HG02571 (cell line): ENCODE measurements around the gene TMIE.

ENCODE experiments used
- ATAC-seq: cut with Tn5 transposase; IDR thresholded peaks from one replicate; pipeline ENCODE4 v1.9.1; 2021; ENCODE audit warnings: mild to moderate bottlenecking, moderate library complexity; ENCODE audit not compliant: unreplicated experiment

The TMIE gene, protein sequence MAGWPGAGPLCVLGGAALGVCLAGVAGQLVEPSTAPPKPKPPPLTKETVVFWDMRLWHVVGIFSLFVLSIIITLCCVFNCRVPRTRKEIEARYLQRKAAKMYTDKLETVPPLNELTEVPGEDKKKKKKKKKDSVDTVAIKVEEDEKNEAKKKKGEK

DNA sequence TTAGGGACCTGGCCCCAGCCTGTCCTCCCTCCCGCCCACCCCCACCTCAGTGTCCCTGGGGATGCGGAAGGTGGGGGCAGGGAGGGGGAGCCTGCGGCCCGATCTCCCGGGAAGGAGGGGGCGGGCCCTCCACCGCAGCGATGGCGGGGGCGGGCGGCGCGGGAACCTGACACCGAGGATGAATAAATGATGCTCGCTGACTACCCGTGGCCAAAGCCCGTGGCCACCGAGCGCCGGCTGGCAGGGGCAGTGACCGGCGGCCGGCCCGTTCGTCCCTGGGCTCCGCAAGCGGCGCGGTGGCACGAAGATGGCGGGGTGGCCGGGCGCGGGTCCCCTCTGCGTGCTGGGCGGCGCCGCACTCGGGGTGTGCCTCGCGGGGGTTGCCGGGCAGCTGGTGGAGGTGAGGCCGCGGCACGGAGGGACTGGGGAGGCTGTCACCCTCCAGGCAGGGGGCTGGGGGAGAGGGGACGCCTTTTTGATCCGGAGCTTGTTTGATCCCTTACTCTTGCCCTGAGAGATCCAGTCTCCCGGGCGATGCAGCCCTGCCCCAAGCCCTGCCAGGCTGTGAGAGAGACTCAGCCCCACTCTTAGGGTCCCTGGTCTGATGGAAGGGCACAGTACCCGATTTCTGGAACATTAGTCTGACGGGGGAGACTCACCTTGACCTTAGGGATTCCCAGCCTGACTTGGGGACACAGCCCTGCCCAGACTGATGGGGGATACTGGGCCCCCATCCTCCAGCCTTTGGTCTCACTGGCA lies at the start of gene TMIE:
Gene TMIE (plus strand): TSS at position 212 of the 759 bp plus-strand sequence. CDS start 96 bp downstream, at position 308.
- ATAC-seq: no peak

DNA sequence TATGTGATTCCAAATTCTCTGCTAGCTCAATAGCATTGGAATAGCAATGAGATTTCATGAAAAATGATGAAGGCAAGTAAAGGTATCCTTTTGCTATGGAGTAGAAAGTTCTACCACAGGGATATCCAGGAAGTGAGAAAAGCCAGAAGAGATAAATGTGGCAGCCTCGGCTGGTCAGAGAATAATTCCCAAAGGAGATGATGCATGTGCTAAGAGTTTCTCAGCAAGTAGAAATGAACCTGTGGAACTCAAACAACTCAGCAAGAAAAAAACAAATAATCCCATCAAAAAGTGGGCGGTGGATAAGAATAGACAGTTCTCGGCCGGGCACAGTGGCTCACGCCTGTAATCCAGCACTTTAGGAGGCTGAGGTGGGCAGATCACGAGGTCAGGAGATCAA lies 45.9 kb upstream of the TMIE start:
- no peak for ATAC-seq

DNA sequence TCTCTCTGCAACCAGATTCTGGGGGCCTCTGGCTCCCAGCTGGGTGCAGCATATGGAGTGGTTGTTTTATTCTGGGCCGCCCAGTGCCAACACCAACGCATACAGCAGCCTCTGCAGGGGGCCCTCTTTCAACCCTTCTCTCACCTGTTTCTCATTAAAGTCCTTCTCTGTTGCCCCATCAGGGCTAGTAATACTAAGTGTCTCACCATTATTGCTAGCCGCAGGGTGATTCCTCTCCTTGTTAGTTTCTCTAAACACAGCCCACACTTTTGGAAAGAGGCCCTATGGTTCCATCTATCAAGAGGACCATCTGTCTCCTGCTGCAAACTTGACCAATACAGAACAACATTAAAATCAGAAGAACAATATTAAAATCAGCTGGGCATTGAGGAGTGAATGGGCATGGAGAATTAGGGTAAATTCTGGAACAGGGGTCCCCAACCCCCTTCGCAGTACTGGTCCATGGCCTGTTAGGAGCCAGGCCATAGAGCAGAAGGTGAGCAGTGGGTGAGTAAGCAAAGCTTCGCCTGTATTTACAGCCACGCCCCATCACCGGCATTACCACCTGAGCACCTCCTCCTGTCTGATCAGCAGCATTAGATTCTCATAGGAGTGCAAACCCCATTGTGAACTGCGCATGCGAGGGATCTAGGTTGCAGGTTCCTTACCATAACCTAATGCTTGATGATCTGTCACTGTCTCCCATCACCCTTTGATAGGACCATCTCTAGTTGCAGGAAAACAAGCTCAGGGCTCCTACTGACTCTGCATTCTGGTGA lies 44.2 kb upstream of the TMIE start:
- ATAC-seq: no peak

DNA sequence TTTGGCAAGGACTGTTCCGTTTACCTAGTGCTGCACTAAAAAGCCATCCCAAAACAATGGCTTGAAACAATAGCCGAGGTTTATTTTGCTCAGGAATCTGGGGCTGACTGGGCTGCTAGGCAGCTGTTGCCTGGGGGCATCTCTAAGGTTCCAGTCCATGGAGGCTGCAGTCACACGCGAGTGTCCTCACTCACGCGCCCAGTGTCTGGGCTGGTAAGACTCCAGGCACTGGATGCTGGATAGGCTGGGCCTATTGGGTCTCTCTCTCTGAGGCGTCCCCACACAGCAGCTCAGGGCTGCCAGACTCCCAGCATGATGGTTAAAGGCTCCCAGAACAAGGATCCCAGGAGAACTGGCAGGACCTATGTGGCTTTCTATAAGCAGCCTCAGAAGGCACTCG lies 41.9 kb upstream of the TMIE start:
- no peak for ATAC-seq

DNA sequence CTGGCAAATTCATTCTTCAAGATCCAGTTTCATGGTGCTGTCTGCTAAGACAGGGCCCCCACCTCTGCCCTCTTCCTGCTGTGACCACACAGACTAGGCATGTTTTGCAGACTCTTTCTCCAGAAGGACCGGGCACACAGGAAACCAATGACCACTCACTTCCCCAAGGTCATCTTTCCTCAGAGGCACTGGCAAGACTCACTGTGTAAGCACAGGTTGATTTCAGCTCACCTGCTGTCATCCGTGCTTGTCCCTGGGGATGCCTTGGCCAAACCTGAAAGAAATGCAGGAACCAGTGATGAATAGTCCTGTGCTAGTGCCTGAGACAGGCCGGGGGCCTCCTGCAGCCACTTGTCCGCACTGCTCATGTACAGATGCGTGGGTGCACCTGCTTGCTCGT lies 41.2 kb upstream of the TMIE start:
- no peak for ATAC-seq

DNA sequence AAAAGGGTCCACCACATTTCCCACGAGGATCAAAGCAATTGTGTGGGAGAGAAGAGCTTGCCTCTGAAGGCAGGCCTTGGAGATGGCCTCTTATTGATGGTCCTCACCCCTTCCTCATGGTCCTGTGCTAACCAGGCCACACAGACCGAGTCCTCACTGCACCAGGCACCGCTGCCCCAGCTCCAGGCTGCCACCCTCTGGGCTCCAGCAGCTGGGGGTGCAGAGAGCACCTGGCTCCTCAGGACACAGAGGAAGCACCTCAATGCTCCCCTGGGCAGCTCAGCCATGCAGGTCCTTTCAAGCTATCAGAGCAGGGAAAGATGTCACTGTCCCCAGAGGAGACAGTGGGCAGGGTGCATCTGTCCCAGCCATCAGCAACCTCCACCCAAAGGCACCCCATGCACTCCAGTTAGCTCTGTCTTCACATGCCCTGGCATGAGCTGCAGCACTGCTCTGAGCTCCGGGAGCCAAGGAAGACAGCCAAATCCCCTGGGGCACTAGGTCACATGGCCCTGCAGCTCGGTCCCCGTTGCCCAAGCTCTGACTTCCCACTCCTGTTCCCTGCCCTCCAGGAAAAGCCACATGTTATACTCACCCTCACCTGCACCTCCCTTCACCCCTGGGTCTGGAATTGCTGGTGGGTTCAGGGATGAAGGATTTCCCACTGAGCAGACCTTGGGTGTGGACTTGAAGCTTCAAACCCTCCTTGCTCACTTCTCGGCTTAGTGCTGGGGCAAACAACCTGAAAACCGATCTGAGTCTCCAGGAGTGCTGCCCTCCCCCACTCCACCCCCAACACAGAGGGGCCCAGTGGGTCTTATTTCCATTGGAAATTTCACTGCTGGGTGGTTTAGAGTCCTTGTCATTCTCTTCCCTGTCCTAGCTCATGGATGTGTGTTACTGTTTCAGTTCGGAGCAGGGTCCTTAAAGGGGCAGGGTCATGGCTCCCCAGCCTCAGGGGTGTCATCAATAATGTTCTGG lies 40.4 kb upstream of the TMIE start:
- no peak for ATAC-seq

DNA sequence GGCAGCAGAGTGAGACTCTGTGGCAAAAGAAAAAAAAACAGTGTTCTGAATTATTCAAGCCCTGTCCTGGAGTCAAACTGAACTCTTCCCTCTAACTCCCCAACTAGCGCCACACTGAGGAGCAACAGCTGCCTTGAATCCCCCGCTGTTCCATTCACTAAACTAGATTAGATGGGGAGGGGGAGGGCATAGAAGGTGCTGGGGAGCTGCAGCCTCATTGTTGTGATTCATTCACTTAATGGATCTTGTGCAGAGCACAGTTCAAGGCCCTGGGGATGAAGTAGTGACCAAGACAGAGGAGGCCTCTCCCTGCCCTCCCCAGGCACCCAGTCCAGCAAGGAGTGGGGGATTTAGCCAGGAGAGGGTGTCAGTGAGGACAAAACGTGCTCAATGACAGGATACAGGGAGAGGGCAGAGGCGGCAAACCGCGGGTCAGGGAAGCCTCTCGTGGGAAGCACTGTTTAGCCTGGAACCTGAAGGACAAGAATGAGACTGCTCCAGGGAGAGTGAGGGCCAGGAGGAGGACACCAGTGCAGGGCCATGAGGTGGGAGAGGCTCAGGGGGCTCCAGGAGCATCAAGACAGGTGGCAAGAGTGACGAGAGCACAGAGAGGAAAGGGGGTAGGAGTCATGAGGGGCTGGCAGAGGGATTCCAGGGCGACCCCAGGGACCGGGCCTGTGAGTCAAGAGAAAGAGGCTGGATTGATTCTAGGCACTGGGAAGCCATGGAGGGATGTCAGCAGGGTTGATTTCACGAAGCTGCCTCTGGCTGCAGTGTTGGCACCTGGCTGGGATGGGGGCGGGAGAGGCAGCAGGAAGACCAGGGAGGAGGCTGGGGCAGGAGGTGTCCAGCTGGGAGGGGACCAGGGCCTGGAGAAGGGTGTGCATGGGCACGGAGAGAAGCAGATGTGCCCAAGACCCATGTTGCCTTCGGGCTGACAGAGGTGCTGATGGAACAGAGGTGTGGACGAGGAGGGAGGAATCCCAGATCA lies 39.1 kb upstream of the TMIE start:
- ATAC-seq: no peak

DNA sequence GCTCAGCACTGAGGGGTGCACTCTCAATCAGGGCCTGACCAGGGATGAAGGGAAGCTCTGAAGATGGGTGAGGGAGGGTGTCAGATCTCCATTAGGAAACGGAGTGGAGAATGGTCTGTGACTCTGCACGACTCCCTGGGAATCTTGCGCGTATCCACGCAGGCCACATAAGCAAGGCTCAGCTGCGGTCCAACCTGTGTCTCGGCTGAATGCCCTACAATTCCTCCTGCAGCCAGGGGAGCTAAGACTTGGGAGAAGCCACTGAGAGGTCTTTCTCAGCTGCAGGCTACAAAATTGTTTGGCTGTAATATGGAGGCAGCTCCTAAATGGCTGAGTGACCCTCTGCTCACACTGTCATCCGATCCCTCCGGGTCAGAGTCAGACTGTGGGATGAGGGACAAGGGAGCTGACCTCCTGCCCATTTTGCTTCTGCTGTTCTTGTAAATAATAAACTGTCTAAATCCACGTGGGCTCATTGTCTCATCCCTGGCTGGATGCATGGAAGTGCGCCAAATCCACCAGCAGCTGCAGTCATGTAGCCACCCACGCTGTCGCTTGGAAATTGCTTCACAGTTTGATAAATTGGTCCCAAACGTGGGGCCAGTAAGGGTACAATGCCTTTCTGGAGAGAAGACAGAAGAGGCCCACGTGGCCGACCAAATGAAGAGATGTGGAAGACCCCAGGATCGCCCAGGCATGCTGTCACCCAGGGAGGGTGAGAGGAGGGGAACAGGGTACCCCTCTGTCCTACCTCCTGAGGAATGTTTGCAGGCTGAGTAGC lies 38.2 kb upstream of the TMIE start:
- no peak for ATAC-seq

DNA sequence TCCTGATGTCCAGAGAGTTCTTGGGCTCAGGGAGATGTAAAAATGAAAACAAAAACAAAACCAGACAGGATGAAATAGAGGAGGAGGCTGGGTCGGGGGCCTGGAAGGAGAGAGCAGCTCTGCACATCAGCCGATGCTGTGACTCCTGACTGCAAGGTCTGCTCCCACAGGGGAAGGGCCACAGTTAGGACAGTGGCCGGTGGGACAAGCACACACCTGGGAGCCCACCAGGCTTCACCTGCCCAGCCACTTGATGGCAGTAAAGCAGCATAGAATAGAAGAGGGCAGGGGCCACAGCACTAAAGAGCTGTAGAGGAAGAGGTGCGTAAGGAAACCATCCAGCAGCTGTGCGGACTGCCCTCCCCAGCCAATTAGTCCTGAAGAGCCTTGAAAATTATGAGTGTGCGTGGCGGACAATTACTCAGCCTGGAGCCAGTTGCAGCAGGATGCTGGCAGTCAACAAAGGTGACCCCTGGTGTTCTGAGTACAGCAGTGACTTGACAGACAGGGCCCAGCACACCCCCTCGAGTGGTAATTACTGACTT lies 37.5 kb upstream of the TMIE start:
- ATAC-seq: no peak

DNA sequence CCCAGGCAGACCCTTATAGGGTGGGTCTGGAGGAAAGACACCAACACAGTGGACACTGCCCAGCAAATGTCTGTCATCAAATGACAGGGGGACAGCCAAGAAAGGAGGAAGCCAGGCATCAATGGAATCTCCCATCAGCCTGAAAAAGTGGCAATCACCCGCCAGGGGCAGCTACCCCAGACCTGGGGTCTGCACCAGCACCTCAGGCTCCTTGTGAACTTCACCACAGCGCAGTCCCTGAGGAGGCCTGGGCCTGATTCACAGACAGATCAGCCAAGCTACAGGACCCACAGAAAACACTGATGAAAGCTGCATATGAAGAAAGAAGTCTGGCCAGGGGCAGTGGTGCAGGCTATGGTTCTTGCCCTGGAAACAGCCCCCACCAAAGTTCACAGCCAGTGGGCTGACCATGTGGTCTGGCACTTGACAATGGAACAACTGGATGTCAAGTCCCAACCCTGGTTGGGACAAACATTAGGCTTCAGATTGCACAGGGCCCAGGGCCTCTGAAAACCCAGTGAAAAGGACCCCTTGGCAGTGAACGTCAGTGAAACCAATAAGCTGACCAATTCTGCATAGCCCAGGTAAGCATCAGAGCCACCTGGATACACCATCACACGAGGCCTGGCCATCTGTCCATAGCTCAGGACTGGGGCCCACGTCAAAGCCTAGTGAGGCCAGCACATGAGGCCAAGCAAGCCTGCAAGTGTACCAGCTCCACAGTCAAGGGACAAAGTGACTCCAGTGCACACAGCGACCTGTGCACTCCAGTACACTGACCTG lies 36.8 kb upstream of the TMIE start:
- ATAC-seq: no peak

DNA sequence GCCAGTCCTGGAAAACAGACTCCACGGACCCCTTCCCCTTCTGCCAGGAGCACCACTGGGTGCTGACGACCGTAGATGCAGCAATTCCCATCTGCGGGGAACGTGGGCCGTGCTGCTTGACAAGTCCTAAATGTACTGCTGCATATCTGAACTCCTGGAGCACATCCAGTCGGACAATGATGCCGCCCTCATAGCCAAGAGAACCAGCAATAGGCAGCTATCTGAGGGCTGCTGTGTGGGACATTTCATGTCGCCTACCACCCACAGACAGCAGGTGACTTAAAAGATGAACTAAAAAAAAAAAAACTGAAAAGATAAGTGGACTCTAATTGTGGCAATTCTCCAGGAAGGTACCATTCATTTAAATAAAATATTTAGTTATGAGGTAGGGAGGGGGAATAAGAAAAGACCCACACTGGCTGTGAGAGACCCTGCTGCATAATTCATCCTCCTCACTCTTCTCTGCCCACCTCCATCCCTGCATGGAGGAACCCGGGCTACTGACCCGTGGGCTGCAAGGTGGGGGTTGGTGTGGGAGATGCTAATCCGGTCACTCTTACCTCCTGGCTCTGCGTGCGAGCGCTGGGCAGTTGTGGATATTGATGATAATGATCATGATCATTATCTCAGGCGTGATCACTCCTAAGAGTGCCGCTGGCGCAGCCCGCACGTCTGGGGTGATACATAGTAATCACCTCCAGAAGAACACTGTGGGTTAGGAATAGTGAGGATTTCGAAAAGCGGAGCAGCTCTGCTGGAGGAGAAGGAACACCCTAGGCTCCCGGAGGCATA lies 36.0 kb upstream of the TMIE start:
- ATAC-seq: no peak

DNA sequence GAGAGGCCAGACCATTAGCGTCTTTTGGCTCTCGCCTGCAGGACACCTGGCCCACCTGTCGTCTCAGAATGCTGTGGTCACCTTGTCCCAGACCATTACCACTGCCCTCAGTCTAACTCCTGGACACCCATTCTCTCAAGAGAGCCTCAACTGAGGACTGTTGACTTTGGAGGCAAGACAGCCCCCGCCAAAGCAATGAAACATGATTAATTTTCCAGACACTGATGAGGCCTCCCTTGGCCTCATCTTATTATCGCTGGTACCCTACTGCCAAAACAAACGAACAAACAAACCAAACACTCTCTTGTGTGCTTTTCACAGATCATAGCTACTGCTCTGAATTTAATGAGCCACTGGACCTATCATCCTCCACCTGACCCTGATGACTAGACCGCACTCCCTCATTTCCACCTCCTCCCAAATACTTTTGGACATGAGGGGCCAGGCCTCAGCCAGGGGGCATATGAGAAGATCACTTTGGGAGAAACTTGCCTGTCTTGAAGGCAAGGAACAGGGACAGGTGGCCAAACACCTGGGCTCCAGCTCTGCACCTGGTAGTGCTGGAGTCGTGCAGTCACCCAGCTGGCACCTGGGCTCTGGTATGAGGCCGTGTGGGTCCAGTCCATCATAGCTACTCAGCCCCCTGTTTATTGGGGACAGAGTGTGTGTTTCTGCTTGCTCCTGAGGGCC lies 35.3 kb upstream of the TMIE start:
- no peak for ATAC-seq

DNA sequence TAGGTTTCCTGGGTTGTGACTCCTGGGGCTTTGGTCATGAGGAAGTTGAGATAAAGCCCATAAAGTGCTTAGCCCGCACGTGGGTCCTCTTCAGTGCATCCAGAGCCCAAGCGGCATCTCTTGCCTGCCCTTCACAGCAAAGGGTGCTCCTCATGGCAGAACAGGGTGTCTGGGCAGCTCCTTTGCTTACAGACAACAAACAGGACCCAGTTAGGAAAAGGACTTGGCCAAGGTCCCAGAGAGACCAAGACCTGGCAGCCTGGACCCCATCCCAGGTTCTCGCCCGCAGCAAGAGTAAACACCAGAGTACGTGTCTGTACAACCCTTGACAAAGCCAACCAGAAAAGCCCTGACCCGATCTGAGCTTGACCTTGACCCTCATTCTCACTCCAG lies 34.7 kb upstream of the TMIE start:
- ATAC-seq: no peak

DNA sequence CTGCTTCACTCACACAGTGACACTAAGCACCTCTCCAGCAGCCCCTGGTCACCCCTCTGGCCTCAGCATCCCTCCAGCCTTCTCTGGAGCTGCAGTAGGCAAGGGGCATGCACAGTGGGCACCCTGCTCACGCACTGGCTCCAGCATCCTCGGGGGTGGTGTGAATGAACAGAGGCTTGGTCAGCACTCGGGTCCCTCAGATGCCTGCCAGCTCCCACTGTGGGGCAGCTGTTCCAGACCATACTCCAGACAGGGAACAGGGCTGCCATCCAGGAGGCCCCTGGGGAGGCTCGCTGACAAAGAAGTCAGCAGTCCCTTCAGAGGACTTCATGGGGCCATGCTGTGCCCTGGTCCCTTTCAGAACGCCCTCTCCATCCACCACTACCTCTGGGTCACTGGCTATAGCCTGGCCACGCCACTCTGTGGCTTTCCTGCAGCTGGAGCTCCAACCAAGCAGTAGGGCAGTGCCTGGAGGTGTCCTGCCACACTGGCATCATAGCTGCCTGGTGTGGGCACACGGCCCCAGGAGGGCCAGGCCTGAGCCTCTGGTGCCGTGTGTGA lies 34.1 kb upstream of the TMIE start:
- no peak for ATAC-seq

DNA sequence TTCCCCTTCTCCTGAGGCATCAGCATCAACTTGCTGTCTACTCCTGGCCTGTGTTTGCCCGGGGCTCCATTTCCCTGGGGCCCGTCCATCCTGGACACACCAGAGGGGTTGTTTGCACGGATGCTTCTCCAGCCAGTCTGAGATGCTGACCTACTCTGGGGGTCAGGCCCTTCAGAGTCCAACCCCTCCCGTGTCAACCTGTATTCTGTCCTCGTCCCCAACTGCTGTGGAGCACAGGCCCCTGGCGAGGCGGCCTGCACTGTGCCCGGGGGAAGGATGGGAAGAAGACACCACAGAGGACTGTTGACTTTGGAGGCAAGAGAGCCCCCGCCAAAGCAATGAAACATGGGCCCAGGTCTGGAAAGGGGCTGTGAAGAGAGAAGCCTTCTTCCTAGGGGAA lies 33.5 kb upstream of the TMIE start:
- ATAC-seq: no peak

DNA sequence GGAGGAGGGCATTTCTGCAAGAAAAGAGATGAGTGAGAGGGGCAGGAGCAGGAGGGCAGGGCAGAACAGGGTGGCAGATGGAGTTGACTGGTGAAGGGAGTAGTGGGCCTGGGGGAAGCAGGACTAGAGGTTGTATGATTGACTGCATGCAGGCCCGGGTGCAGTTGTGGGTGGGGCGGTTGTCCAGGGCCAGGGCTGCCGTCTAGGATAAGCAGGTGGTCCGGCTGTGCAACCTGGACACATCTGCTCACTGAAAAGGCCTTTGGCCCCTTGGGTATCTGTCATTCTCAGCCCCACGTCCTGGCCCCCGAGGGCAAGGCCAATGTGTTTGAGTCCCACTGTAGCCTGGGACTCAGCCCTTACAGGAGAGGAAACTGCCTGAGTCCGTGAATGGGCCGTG lies 33.1 kb upstream of the TMIE start:
- ATAC-seq: no peak
